Measurements from ENCODE around the gene MAP3K19.
"Not testable (repeated sequence)": the region's sequence is repeated elsewhere in the genome, so short reads cannot be mapped to it uniquely, and the experiment has no call there.

MAP3K19 gene

GRCh38 chr2:135047300-135047699 lies at the start of gene MAP3K19:
TSS of gene MAP3K19 (minus strand) at chr2:135047447. CDS start at chr2:135024647, 22,800 bp downstream.
- Histone ChIP-seq H3K36me3 (ENCODE audit: insufficient read depth, low read length) (no peaks in the 10 kb centered on the region), H2AFZ (ENCODE audit: low read length, unreplicated experiment) (no peak within 1 kb of the TSS), H3K4me3 (ENCODE audit: low read depth, low read length) (no peak within 1 kb of the TSS), H3K27ac (ENCODE audit: low read depth, low read length) (no peak within 1 kb of the TSS), H3K4me1 (ENCODE audit: control insufficient read depth, insufficient read depth, low read length, unreplicated experiment) (no peaks in the 10 kb centered on the region), H3K27me3 (ENCODE audit: insufficient read depth, low read length) (peaks cover 41% of the 10 kb centered on the region), H3K79me2 (ENCODE audit: control insufficient read depth, insufficient read depth, low read length, unreplicated experiment) (peaks cover 2% of the 10 kb centered on the region)

- no peak overlapping the region for H3K27ac ChIP-seq (ENCODE audit: low read depth, low read length)
- H2AFZ ChIP-seq (ENCODE audit: low read length, unreplicated experiment): no peak overlapping the region
- peaks cover 5% of the 10 kb centered on the region for H3K4me1 ChIP-seq (ENCODE audit: control insufficient read depth, insufficient read depth, low read length, unreplicated experiment)
- peaks cover 4% of the 10 kb centered on the region for H3K79me2 ChIP-seq (ENCODE audit: control insufficient read depth, insufficient read depth, low read length, unreplicated experiment)
- 0 out of 2 replicates have a peak, but pooled peaks cover 2% of the 10 kb centered on the region for H3K36me3 ChIP-seq (ENCODE audit: insufficient read depth, low read length)
- no peaks in the 10 kb centered on the region for H3K27me3 ChIP-seq (ENCODE audit: insufficient read depth, low read length)
- no peak overlapping the region for H3K4me3 ChIP-seq (ENCODE audit: low read depth, low read length)
Measured at GRCh38 chr2:135096665-135097446, 49.6 kb upstream of the MAP3K19 start.

GRCh38 chr2:135095591-135095990 lies 48.3 kb upstream of the MAP3K19 start:
- no peaks in the 10 kb centered on the region for H3K27me3 ChIP-seq (ENCODE audit: insufficient read depth, low read length)
- H3K4me1 ChIP-seq (ENCODE audit: control insufficient read depth, insufficient read depth, low read length, unreplicated experiment): peaks cover 5% of the 10 kb centered on the region
- H3K79me2 ChIP-seq (ENCODE audit: control insufficient read depth, insufficient read depth, low read length, unreplicated experiment): peaks cover 4% of the 10 kb centered on the region
- H3K36me3 ChIP-seq (ENCODE audit: insufficient read depth, low read length): no peaks in the 10 kb centered on the region
- no peak overlapping the region for H3K27ac ChIP-seq (ENCODE audit: low read depth, low read length)
- H3K4me3 ChIP-seq (ENCODE audit: low read depth, low read length): no peak overlapping the region
- H2AFZ ChIP-seq (ENCODE audit: low read length, unreplicated experiment): no peak overlapping the region

GRCh38 chr2:135094508-135094907 lies 47.3 kb upstream of the MAP3K19 start:
- H2AFZ ChIP-seq (ENCODE audit: low read length, unreplicated experiment): no peak overlapping the region
- no peak overlapping the region for H3K4me3 ChIP-seq (ENCODE audit: low read depth, low read length)
- no peak overlapping the region for H3K27ac ChIP-seq (ENCODE audit: low read depth, low read length)
- no peaks in the 10 kb centered on the region for H3K79me2 ChIP-seq (ENCODE audit: control insufficient read depth, insufficient read depth, low read length, unreplicated experiment)
- no peaks in the 10 kb centered on the region for H3K36me3 ChIP-seq (ENCODE audit: insufficient read depth, low read length)
- H3K4me1 ChIP-seq (ENCODE audit: control insufficient read depth, insufficient read depth, low read length, unreplicated experiment): peaks cover 5% of the 10 kb centered on the region
- H3K27me3 ChIP-seq (ENCODE audit: insufficient read depth, low read length): no peaks in the 10 kb centered on the region

- H3K79me2 ChIP-seq (ENCODE audit: control insufficient read depth, insufficient read depth, low read length, unreplicated experiment): no peaks in the 10 kb centered on the region
Measured at GRCh38 chr2:135093670-135094330, 46.6 kb upstream of the MAP3K19 start.

GRCh38 chr2:135093193-135093592 lies 45.9 kb upstream of the MAP3K19 start:
- H3K4me1 ChIP-seq (ENCODE audit: control insufficient read depth, insufficient read depth, low read length, unreplicated experiment): peaks cover 5% of the 10 kb centered on the region
- H3K79me2 ChIP-seq (ENCODE audit: control insufficient read depth, insufficient read depth, low read length, unreplicated experiment): peaks cover 1% of the 10 kb centered on the region
- H3K4me3 ChIP-seq (ENCODE audit: low read depth, low read length): no peak overlapping the region
- H2AFZ ChIP-seq (ENCODE audit: low read length, unreplicated experiment): no peak overlapping the region
- no peak overlapping the region for H3K27ac ChIP-seq (ENCODE audit: low read depth, low read length)
- no peaks in the 10 kb centered on the region for H3K27me3 ChIP-seq (ENCODE audit: insufficient read depth, low read length)
- no peaks in the 10 kb centered on the region for H3K36me3 ChIP-seq (ENCODE audit: insufficient read depth, low read length)

More at GRCh38 chr2:135093670-135094330, 46.6 kb upstream of the MAP3K19 start:
- H2AFZ ChIP-seq (ENCODE audit: low read length, unreplicated experiment): no peak overlapping the region
- H3K36me3 ChIP-seq (ENCODE audit: insufficient read depth, low read length): no peaks in the 10 kb centered on the region
- H3K4me3 ChIP-seq (ENCODE audit: low read depth, low read length): no peak overlapping the region
- no peaks in the 10 kb centered on the region for H3K27me3 ChIP-seq (ENCODE audit: insufficient read depth, low read length)
- no peak overlapping the region for H3K27ac ChIP-seq (ENCODE audit: low read depth, low read length)
- H3K4me1 ChIP-seq (ENCODE audit: control insufficient read depth, insufficient read depth, low read length, unreplicated experiment): peaks cover 5% of the 10 kb centered on the region

GRCh38 chr2:135091681-135092080 lies 44.4 kb upstream of the MAP3K19 start:
- Histone ChIP-seq H3K4me3 (ENCODE audit: low read depth, low read length) (no peak overlapping the region), H2AFZ (ENCODE audit: low read length, unreplicated experiment) (no peak overlapping the region), H3K27ac (ENCODE audit: low read depth, low read length) (no peak overlapping the region), H3K4me1 (ENCODE audit: control insufficient read depth, insufficient read depth, low read length, unreplicated experiment) (peaks cover 5% of the 10 kb centered on the region), H3K36me3 (ENCODE audit: insufficient read depth, low read length) (no peaks in the 10 kb centered on the region), H3K79me2 (ENCODE audit: control insufficient read depth, insufficient read depth, low read length, unreplicated experiment) (peaks cover 14% of the 10 kb centered on the region), H3K27me3 (ENCODE audit: insufficient read depth, low read length) (no peaks in the 10 kb centered on the region)

GRCh38 chr2:135089597-135089996 lies 42.4 kb upstream of the MAP3K19 start:
- H3K27ac ChIP-seq (ENCODE audit: low read depth, low read length); H3K36me3 ChIP-seq (ENCODE audit: insufficient read depth, low read length); H3K27me3 ChIP-seq (ENCODE audit: insufficient read depth, low read length); H3K4me1 ChIP-seq (ENCODE audit: control insufficient read depth, insufficient read depth, low read length, unreplicated experiment); H2AFZ ChIP-seq (ENCODE audit: low read length, unreplicated experiment); H3K4me3 ChIP-seq (ENCODE audit: low read depth, low read length): not testable (repeated sequence)
- peaks cover 30% of the 10 kb centered on the region for H3K79me2 ChIP-seq (ENCODE audit: control insufficient read depth, insufficient read depth, low read length, unreplicated experiment)

- no peak overlapping the region for H3K4me3 ChIP-seq (ENCODE audit: low read depth, low read length)
- peaks cover 37% of the 10 kb centered on the region for H3K79me2 ChIP-seq (ENCODE audit: control insufficient read depth, insufficient read depth, low read length, unreplicated experiment)
- H2AFZ ChIP-seq (ENCODE audit: low read length, unreplicated experiment): no peak overlapping the region
- H3K27me3 ChIP-seq (ENCODE audit: insufficient read depth, low read length): no peaks in the 10 kb centered on the region
- peaks cover 8% of the 10 kb centered on the region for H3K36me3 ChIP-seq (ENCODE audit: insufficient read depth, low read length)
- H3K27ac ChIP-seq (ENCODE audit: low read depth, low read length): no peak overlapping the region
- no peaks in the 10 kb centered on the region for H3K4me1 ChIP-seq (ENCODE audit: control insufficient read depth, insufficient read depth, low read length, unreplicated experiment)
Measured at GRCh38 chr2:135086222-135086621, 39.0 kb upstream of the MAP3K19 start.

GRCh38 chr2:135078417-135078816 lies 31.2 kb upstream of the MAP3K19 start:
- H3K4me1 ChIP-seq (ENCODE audit: control insufficient read depth, insufficient read depth, low read length, unreplicated experiment): no peaks in the 10 kb centered on the region
- H3K4me3 ChIP-seq (ENCODE audit: low read depth, low read length): no peak overlapping the region
- no peak overlapping the region for H2AFZ ChIP-seq (ENCODE audit: low read length, unreplicated experiment)
- no peak overlapping the region for H3K27ac ChIP-seq (ENCODE audit: low read depth, low read length)
- no peaks in the 10 kb centered on the region for H3K27me3 ChIP-seq (ENCODE audit: insufficient read depth, low read length)
- H3K79me2 ChIP-seq (ENCODE audit: control insufficient read depth, insufficient read depth, low read length, unreplicated experiment): peaks cover 35% of the 10 kb centered on the region
- H3K36me3 ChIP-seq (ENCODE audit: insufficient read depth, low read length): peaks cover 25% of the 10 kb centered on the region

- Histone ChIP-seq H3K36me3 (ENCODE audit: insufficient read depth, low read length) (peaks cover 31% of the 10 kb centered on the region), H3K27me3 (ENCODE audit: insufficient read depth, low read length) (no peaks in the 10 kb centered on the region), H3K27ac (ENCODE audit: low read depth, low read length) (no peak overlapping the region), H3K4me3 (ENCODE audit: low read depth, low read length) (no peak overlapping the region), H2AFZ (ENCODE audit: low read length, unreplicated experiment) (no peak overlapping the region), H3K4me1 (ENCODE audit: control insufficient read depth, insufficient read depth, low read length, unreplicated experiment) (no peaks in the 10 kb centered on the region), H3K79me2 (ENCODE audit: control insufficient read depth, insufficient read depth, low read length, unreplicated experiment) (peaks cover 47% of the 10 kb centered on the region)
Measured at GRCh38 chr2:135076556-135076955, 29.3 kb upstream of the MAP3K19 start.
